HG03575 (cell line): Measurements from ENCODE around the gene TBC1D22A.

ENCODE experiments used
- ATAC-seq: cut with Tn5 transposase; IDR thresholded peaks from one replicate; pipeline ENCODE4 v1.9.1; 2021; ENCODE audit not compliant: unreplicated experiment, insufficient number of reproducible peaks, low FRiP score; ENCODE audit errors: extremely low read depth

The TBC1D22A gene

DNA sequence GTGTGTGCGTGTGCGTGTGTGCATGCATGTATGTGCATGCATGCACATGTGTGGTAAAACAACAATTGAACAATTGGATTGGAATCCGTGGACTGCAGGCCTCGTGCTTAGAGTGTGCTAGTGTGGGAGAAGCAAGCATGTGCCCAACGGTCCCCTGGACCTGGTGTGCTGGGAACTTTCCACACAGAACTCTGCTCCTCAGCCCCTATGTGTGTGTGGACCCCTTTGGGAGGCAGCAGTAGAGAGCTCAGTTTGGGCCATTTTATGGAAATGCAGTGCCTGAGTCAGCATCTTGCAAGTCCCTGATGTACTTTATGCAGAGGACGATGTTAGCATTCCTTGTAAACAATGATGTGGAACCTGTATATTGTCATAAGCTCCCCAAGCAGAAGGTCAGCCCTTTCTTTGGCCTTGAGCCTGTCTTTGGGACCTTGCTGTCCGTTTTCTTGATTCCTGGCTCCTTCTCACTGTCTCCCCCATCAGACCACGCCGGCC, 167.3 kb downstream of the TBC1D22A start:
- no peak for ATAC-seq

DNA sequence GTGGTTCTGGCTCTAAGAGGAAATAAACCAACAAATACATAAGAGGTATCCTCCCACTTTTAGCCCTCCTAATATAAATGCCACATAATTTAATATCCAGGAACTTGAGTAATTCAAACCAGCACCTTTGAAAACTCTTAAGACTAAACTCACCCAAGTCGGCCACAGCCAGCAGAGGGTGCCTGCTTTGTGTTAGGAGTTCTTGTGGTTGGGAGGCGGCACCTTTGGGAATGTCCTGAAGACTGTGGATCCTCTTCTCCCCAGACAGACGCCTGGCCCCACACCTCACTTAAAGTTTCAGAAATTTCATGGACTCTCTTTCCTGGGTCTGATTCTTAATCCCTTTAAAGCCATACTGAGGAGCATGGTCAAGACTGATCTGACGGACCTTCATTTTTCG, 169.0 kb downstream of the TBC1D22A start:
- no peak for ATAC-seq

DNA sequence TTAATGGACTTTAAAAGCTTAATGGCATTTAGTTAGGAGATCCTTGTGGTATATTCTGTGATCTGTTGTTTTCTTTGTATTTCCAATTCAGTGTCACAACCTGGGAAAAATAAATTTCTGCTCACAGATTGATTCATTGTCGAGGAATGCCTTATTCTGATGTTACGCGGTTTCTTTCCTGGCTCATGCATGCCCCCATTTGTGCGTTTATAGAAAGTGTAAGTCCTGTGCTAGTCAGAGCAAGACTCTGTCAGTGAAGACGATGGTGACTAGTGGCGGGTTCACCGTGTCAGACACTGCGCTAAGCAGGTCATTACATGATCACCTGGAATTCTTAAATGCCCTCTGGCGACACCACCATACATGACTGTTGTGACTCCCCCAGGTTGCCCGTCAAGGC, 169.4 kb downstream of the TBC1D22A start:
- no peak for ATAC-seq

DNA sequence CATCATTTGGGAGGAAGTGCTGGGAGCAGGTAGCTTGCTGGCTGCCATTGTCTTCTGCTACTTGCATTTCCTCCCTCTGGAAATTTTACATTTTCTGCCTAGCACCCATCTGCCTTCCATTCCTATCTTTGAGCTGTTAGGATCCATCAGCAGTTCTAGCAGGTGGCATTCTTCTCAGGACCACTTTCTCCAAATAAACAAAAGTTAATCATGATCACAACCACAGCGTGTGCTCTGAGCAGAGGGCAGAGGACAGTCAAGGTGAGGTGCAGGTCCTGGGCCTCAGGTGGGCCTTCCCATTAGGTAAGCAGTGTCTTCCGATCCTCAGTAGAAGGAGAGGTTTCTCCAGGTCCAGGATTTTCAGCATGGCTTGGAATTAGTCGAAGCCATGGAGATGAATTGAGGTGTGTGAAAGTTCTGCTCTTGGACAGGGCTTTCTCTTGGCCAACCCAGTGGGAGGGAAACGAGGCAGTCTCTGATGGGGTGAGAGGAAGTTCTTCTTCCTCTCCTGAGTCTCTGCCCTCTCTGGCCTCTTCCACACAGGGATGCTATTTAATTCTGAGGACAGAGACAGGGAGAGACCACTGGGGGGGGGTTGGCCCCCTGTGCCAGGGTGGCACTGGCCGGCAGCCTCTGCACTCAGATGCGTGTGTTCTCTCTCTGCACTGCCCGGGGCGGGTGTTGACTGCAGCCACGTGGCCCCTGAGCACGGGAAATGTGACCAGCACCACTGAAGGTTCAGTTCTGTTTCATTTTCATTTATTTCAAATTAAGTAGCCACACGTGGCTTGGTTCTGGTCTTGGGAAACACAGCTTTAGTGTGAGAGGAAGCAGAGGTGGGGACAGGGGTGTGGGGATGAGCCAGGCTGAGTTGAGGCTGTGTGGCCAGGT, 170.8 kb downstream of the TBC1D22A start:
- no peak for ATAC-seq

- no peak for ATAC-seq
These were observed 171.8 kb downstream of the TBC1D22A start for GRCh38 chr22:46934172-46934745.

DNA sequence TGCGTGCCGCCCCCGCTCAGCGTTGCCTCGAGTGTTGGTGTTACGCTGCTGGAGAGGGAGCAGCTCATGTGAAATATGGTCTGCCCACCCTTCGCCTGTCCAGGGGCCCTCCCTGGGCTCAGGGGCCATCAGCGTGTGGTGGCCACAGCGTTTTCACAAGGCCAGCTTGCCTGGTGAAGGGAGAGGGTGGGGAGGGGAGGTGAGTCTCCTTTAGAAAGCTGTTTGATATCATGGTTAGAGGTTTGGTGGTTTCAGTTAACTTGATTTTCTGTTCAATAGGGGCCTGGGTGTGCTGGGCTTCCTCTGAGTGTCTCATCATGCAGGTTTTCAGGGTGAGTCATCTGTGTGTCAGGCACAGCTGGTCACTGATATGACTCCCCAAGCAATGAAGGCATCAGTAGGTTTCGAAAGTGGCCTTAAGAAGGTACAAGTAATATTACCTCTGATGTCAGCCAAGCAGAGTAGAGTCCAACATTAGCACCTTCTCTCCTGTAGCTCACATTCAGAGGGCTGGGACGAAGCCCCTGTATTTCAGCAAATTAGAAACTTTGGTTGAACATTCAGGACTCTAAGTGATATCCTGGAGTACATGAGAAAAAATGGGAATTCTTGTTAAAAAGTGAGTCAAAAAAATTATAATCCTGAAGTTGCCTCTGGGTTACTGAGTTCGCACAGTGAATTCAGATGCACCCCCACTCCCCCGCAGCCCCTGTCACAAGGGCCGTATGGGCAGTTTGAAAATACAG, 172.5 kb downstream of the TBC1D22A start:
- no peak for ATAC-seq

DNA sequence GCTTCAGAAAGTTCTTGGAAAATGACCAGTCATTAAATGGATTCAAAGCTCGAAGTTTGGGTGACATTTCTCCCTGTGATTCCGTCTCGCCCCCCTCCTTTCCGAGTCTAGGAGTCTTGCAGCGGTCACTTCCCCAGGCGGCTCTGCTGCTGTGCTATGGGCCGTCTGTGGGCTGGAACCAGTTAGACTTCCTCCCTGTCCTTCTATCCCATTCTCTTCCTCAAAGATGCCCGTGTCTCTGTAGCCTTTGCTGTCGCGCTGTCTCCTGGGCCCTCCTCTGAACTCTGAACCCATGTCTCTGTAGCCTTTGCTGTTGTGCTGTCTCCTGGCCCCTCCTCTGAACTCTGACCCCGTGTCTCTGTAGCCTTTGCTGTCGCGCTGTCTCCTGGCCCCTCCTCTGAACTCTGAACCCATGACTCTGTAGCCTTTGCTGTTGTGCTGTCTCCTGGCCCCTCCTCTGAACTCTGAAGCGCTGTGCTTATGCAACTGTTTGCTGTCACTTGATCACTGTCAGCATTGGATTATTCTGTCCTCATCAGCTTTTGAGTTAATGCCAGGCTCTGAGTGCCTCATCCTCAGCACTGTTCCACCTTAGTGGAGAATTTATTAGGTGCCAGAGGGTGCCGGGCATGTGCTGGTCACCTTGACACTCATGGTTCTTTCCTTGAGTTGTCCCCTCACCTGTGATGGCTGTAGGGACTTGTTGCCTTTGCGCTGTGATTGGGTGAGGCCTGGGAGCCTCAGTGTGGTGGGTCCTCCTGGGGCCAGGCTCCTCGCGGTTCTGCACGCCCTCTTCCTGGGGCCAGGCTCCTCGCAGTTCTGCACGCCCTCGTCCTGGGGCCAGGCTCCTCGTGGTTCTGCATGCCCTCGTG, 173.3 kb downstream of the TBC1D22A start:
- ATAC-seq, result no peak

DNA sequence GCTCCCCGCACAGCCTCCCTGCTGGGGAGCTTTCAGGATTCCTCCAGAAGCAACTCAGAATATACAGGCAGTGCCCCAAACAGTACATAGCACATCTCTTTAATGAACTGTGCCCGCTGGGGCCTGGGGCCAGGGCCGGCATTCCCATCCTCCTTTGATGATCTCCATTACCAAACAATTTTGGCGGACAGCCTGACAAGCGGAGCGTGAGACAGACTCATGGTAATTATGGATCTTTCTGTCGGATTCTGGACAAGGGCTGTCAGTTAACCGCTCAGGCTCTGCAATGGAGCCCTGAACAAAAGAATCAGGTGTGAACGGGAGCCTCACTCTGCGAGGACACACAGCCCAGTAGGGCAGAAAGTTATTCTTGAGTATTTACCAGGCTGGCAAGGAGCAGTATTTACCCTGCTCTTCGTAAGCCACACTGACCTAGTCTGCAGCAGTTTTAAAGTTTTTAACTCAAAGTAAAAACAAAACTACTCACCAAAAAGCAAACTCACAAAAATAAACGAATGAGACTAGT, 174.0 kb downstream of the TBC1D22A start:
- ATAC-seq, result no peak

- ATAC-seq, result no peak
These were observed 174.7 kb downstream of the TBC1D22A start for GRCh38 chr22:46937185-46937584.

DNA sequence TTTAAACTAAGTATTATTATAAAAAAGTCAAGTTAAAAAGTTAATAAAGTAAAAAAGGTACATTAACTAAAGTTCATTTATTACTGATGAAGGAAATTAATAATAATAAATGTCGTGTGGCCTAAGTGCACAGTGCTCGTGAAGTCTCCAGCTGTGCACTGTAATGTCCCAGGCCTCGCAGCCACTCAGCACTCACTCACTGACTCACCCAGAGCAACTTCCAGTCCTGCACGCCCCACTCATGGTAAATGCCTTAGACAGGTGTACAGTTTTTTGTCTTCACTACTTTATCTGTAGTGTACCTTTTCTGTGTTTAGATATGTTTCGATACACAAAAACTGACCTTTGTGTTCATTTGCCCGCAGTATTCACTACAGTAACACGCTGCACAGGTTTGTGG, 175.5 kb downstream of the TBC1D22A start:
- no peak for ATAC-seq

- no peak for ATAC-seq
These were observed 179.7 kb downstream of the TBC1D22A start for GRCh38 chr22:46941968-46942798.

GRCh38 chr22:46942799-46943785, 180.6 kb downstream of the TBC1D22A start:
- no peak for ATAC-seq

- no peak for ATAC-seq
These were observed 183.0 kb downstream of the TBC1D22A start for GRCh38 chr22:46945481-46945880.

DNA sequence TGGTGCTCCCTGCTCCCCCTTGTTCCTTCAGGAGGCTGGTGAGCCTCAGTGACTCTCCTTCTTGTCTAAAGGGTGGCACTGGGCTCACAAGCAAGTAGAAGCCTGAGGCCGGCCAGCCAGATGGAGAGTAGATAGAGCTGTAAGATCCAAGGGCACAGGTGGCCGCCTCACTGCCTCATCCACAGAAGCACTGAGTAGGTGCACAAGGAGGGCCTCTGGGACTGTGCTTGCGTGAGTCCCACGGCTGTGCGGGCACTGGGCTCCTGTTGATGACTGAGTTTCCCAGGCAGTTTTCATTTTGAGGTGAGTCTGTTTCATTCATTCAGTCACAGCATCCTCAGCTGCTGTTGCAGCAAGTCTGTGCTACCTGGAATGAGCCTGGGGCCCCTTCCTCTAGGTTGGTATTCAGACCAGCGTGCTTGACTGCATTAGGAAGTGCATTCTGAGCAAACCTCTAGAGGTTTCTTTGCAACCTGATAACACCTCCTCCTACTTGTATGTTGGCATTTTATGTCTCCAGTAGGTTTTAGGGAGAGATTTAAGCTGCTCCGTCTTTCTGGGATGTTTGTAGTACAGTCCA, 184.0 kb downstream of the TBC1D22A start:
- ATAC-seq, result no peak

DNA sequence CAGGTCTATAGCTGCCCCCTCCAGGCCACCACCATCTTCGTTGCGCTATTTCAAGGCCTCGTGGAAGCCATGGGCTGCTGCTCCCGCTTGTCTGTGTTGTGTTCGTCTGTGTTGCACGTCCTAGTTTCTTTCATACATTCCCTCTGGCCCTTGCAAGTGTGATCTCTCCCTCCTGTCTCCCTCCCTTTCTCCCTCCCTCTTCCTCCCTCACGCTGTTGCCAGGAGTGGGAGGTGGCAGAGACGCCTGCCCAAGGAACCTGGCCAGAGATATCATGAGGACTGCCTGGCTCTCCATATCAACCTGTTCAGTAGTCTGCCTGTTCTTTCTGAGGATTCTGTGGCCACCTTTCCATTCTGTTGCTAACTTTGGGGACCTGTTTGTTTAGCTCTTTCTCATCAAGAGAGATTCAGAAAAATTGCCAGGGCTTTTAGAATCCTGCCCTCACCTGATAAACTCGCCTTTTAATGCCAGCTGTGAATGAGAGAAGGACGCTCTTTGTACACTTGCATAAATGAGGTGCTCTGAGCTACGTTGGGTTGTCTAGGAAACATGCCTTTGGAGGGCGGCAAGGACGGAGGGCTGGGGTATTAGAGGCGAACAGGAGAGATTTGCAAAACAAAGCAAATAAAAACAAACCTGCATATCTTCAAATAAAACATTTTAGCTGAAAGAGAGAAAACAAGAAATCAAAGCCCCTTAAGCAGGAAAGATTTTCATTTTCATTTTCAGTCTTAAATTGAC, 185.2 kb downstream of the TBC1D22A start:
- ATAC-seq, result no peak
